GM21381 (cell line): ENCODE results near the gene FHAD1.

ENCODE experiments used
- ATAC-seq: cut with Tn5 transposase; IDR thresholded peaks from one replicate; pipeline ENCODE4 v1.9.1; 2021; ENCODE audit warnings: mild to moderate bottlenecking, moderate library complexity; ENCODE audit not compliant: unreplicated experiment

FHAD1 gene

DNA sequence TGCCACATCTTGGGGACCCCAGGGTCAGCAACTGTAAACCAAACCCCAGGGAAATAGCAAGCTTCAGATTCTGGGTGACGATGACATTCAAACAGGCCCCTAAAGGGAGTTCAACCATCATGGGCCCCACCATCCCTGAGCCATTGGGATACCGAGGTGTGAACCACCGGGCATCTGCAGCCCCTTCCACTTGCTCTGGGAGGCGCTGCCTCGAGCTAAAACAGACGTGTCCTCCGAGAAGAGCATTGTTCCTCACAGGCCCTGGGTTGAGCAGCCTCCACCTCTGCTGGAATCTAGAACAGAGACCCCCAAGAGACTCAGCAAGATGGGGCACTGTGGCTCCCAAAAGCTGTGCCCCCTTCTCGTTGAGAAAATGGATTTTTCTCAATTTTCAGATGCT is 143.6 kb downstream of the FHAD1 start:
- ATAC-seq: no peak

DNA sequence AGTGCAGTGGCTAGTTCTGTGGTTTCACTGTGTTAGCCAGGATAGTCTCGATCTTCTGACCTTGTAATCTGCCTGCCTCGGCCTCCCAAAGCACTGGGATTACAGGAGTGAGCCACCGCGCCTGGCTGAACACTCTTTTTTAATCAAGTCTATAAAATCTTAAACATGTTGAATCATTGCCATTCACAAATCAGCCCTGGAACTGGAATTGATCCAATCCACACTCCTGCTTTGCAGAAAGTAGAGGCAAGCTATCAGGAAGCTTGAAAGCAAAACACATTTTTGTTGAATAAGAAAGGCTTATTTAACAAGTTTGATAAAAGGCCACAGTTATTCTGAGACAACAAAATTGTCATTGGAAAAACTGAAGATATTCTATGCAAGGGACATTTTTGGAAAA is 144.3 kb downstream of the FHAD1 start:
- no peak for ATAC-seq

DNA sequence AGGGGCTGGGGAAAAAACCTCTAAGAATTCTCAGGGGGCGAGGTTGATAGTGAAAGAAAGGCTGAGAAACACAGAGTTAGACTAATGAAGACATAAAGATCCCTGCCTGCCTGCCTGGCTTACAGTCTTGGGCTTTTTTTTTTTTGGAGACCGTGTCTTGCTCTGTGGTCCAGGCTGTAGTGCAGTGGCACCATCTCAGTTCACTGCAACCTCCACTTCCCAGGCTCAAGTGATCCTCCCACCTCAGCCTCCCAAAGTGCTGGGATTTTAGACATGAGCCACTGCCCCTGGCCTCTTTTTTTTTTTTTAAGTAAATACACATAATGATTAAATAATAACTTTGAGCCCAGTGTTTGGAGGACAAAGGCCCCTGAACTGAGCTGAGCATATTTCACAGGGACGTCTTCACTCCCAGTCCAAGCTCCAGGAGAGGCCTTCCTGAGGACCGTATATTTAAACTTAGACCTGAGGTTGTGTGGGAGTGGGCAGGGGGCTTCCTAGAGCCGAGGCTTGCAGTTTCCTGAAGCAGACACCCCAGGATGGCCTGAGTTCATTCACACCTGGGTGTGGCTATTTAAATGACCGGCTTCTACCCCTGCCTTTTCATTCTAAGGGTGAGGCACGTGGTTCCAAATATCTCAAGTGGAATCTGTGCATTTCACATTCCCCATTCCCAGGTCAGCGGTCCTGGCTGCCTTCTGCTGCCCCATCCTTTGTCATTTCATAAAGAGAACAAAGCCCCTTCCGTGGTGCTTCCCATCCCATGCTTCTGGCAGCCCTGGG is 146.6 kb downstream of the FHAD1 start:
- no peak for ATAC-seq

- no peak for ATAC-seq
These were observed 147.3 kb downstream of the FHAD1 start for GRCh38 chr1:15394258-15394690.

DNA sequence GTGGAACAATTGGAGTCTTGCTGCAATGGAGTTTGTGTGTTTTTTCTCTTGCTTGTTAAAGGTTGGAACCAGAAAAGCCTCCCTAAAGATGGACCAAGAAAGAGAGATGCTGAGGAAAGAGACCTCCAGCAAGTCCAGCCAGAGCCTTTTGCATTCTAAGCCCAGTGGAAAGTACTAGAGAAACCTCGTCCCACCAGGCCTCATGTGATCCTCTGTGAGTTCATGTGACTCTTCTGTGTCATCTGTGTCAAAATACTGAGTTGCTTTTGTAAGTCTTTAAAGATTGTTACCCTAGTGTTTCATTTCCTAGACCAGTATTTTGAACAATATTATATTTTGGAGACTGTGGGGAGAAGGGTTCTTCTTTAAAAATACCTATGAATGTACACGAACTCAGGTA is 150.2 kb downstream of the FHAD1 start:
- ATAC-seq: no peak

DNA sequence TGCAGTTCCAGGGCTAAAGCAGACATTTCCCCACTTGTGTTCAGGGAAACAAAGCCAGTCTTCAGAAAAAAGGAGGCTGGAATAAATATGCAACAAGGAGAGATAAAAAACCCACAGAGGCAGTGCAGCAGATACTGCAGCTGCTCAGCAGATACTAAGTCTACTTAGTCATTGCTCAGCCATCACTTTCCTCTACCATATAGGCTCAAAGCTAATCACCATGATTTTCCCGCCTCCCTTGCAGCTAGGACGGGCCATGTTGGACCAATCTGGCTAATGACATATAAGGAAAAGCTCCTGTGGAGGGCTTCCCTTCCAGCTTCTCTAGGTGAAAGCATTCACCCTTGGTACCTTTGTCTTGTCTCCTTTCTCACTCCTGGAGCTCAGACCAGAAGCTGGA is 152.7 kb downstream of the FHAD1 start:
- ATAC-seq: no peak

DNA sequence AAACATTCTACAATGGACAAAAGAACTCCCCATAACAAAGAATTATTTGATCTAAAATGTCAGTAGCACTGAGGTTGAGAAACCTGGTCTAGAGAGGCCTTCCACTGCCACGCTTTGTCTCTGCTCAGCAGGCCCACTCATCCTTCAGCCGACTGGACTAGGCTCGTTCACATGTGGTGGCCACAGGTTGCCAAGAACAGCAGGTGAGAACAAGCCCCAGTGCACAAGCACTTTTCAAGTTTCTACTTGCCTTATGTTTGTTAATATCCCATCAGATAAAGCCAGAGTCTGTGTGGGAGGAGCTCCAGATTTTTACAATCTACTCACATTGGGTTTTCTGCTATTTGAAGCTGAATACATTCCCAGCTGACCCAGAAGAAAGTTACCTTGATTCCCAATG is 153.6 kb downstream of the FHAD1 start:
- no peak for ATAC-seq

DNA sequence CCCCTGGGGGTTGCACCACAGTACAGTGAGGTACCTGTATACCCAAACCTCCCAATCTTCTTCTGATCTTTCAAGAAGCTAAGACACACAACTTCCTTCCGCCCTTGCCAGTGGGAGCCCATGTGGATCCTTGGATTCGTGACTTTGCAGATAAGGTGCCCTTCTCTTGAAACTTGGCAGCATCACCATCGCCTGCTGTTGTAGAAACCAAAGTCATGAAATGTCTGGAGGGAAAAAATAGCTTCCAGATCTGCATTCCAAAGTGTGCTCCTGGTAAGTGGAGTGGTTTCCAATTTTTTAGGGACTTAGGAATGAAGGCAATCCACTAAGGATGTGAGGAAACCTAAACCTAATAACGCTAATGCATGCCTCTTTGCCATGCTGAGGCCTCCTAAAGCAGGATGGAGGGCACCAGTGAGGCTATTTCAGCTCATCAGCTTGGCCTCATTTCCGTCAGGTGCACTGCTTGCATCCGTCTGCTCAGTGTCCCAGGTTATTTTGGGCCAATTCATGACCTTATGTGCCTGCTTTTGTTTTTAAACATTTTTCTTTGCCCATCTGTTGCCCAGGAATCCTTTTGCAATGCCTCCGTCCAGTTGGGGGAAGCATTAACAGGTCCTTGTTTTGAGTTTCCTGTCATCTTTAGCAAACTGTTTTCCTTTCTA is 154.5 kb downstream of the FHAD1 start:
- ATAC-seq: no peak

DNA sequence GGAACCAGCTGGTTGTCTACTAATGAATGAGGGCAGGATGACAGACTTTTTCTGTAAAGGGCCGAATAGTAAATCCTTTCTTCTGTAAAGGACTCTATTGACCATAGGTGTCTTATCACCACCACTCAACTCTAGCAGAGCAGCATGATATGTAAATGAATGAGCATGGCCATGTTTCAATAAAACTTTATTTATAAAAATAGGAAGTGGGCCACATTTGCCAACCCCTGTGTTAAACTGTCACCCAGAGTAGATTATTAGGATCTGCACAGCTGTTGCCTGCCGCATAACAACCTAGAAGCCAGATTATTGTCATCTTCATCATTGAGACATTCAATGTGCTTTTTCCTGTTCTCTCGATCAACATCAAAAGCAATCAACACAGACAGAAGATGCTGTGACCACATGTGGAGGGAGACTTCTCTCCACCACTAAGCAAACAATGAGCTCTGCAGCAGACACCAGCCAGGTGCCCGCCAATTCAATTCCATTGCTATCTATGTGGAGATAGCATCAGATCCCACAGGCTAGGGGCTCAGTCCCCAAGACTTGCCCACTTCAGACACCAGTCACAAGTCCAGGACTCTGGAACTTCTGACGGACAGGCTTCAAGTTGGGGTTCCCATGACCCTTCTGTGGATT is 155.9 kb downstream of the FHAD1 start:
- ATAC-seq: no peak

GRCh38 chr1:15403962-15404580 is 157.0 kb downstream of the FHAD1 start:
- ATAC-seq: no peak

- no peak for ATAC-seq
These were observed 158.3 kb downstream of the FHAD1 start for GRCh38 chr1:15405106-15405850.

- ATAC-seq: no peak
These were observed 159.9 kb downstream of the FHAD1 start for GRCh38 chr1:15406614-15407559.

- no peak for ATAC-seq
These were observed 160.6 kb downstream of the FHAD1 start for GRCh38 chr1:15407580-15407979.

DNA sequence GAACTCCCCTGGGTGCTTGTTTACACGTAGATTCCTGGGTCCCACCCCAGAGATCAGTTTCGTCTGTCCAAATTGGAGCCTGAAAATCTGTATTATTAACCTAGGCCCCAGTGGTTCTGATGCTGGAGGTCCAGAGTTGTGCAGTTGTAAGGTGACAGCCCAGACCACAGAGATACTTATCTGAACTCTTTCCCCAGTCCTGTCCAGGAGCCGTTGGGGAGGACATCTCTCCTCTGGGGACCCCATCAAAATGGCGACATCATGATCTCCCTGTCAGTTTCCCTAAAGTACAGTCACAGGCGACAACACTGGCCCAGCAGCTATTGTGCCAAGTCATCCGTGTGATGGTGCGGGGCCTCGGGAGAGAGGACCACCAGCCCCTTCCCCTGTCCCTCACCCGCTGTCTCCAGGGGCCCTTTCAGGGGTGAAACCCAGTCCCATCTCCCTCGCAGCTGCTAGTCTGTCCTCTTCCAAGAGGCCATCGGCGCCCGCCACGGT is 161.9 kb downstream of the FHAD1 start:
- ATAC-seq: no peak

DNA sequence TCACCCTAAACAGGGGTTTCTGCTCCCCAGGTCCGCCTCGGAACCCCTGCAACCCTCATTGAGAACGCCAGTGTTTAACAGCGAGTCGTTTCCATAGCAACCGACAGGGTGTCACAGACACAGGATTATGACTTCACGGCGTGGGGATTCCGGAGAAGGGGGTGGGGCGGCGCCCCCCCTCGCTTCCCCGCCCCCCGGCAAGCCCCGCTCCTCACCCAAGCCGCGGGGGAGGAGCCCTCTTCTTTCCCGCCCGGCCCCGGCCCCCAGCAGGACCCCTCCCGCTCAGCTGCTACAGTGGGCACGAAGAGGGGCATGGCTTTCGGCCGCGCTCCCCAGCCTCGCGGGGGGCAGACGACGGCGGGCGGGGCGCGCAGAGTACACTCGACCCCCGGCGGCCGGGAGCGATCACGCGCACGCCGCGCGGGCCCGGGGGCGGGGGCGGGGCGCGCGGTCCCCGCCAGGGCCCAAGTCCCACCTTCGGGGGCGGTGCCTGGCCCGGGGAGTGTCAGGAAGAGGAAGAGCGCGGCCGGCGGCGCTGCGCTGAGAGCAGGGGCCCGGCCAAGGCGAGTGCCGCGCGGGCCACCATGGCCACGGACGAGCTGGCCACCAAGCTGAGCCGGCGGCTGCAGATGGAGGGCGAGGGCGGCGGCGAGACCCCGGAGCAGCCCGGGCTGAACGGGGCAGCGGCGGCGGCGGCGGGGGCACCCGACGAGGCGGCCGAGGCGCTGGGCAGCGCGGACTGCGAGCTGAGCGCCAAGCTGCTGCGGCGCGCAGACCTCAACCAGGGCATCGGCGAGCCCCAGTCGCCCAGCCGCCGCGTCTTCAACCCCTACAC is 162.6 kb downstream of the FHAD1 start, which contains the start of gene EFHD2:
EFHD2 (plus strand) TSS at position 501 of the 835 bp plus-strand sequence; CDS start at position 585, 84 bp downstream.
- ATAC-seq: peak; percentile 78

DNA sequence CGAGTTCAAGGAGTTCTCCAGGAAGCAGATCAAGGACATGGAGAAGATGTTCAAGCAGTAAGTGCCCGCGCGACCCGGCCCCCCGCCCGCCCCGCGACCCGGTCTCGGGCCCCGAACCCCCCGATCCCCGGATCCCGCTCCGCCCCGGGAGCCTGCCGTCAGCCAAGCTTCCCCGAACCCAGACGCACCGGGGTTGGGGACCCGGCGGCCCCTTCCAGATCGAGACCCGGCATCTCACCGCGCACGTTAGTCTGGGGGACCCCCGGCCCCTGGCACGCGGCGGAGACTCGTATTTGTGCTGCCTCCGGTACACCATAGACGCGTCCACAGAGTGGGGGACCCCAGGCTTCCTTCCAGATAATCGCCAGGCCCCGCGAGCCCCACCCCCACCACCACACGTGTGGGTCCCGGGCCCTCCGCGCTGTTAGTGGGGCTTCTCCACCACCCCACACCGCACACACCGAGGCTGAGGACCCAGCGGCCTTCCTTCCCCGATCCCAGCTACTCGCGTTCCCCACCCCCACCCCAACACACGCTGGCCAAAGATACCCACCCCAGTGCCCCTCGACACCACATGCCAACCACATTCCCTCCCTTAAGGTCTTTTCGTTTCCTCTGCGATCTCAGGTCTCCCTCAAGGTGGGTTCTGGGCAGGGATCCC is 163.3 kb downstream of the FHAD1 start:
- ATAC-seq: no peak

- ATAC-seq: no peak
These were observed 163.8 kb downstream of the FHAD1 start for GRCh38 chr1:15410884-15411245.

DNA sequence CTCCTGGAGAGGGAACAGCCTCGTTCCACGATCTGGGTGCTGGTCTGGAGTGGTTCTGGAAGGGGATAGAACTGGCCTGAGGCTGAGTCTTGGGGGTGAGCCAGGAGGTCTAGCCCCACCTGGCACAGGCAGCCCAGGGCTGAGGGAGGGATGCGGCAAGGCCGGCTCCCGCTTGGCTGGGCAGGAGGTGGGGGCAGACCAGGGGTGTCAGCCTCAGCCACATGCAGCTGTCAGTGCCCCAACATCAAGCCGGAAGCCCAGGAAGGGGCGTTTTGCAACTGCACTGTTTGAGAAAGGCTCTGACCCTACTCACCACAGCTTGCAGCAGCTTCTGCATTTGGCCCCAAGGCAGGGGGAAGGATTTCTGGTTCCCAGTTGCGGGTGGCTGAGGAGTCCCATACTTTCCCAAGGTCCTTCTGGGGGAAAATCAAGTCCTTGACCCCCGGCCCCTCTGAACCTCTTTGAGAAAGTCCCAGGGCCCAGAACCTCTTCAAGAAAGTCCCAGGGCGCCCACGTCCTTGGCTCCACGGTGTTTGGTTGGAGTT is 164.6 kb downstream of the FHAD1 start:
- peak; percentile 53 for ATAC-seq
